NCI-H1436 treated with DMSO at 0.1 percent for 48 hours (cell line): ENCODE results near the gene RBL1.
"Not testable (repeated sequence)": the region's sequence is repeated elsewhere in the genome, so short reads cannot be mapped to it uniquely, and the experiment has no call there.

Experiments used
- DNase-seq: peaks from one replicate; lab custom pipeline; 2025; lab: John Stamatoyannopoulos, UW

RBL1 gene

GRCh38 chr20:36992802-36993334, 102.9 kb downstream of the RBL1 start:
- DNase-seq = no peak

- DNase-seq = no peak
These were observed 104.1 kb downstream of the RBL1 start for GRCh38 chr20:36991703-36992102.

GRCh38 chr20:36989797-36990196, 106.0 kb downstream of the RBL1 start:
- no peak for DNase-seq

GRCh38 chr20:36988494-36988966, 107.3 kb downstream of the RBL1 start:
- DNase-seq = no peak

- DNase-seq = no peak
These were observed 111.5 kb downstream of the RBL1 start for GRCh38 chr20:36984257-36984638.

GRCh38 chr20:36975099-36975818, 120.5 kb downstream of the RBL1 start:
- no peak for DNase-seq

GRCh38 chr20:36974660-36975059, 121.1 kb downstream of the RBL1 start:
- DNase-seq = no peak

- no peak for DNase-seq
These were observed 124.7 kb downstream of the RBL1 start for GRCh38 chr20:36971103-36971502.

- no peak for DNase-seq
These were observed 126.2 kb downstream of the RBL1 start for GRCh38 chr20:36969478-36970186.

- no peak for DNase-seq
These were observed 126.7 kb downstream of the RBL1 start for GRCh38 chr20:36969051-36969450.

GRCh38 chr20:36967636-36968035, 128.2 kb downstream of the RBL1 start:
- DNase-seq = no peak

GRCh38 chr20:36966965-36967364, 128.8 kb downstream of the RBL1 start:
- DNase-seq = not testable (repeated sequence)

- not testable (repeated sequence) for DNase-seq
These were observed 133.3 kb downstream of the RBL1 start for GRCh38 chr20:36962354-36962941.

- no peak for DNase-seq
These were observed 136.6 kb downstream of the RBL1 start for GRCh38 chr20:36959242-36959641.

GRCh38 chr20:36957875-36958667, 137.7 kb downstream of the RBL1 start:
- DNase-seq = no peak

- no peak for DNase-seq
These were observed 139.1 kb downstream of the RBL1 start for GRCh38 chr20:36956674-36957073.

GRCh38 chr20:36956016-36956415, 139.8 kb downstream of the RBL1 start:
- DNase-seq = no peak

GRCh38 chr20:36951979-36952738, 143.6 kb downstream of the RBL1 start:
- DNase-seq = no peak

- DNase-seq = peak; percentile 85
These were observed 144.4 kb downstream of the RBL1 start, which contains the start of gene SAMHD1 for GRCh38 chr20:36951198-36951978. SAMHD1 (minus strand) TSS chr20:36951708; CDS start chr20:36951643, 65 bp downstream.
